Karpas-422 (cell line): ENCODE results near the gene RPS21. TPM values are rescaled to one million over a fixed set of nuclear protein-coding genes. Genes with fewer than 3 reads are reported as not detected.

Experiments used
- DNase-seq: peaks from one replicate; pipeline ENCODE4 v3.0.0-alpha.2; 2015
- H2AFZ ChIP-seq: fragments of 200-600 bp; sonication (generic); 2 replicates; pipeline ENCODE4 v1.6.1; 2014; ENCODE audit warnings: antibody characterized with exemption, low read length, mixed read lengths
- H3K27ac ChIP-seq: fragments of 200-600 bp; sonication (generic); 2 replicates; pipeline ENCODE4 v1.5.1; 2014; ENCODE audit warnings: mild to moderate bottlenecking, low read length, moderate library complexity
- H3K27me3 ChIP-seq: fragments of 200-600 bp; sonication (generic); 2 replicates; pipeline ENCODE4 v1.6.1; 2014; ENCODE audit warnings: low read length, mixed read lengths
- H3K36me3 ChIP-seq: fragments of 200-600 bp; sonication (generic); 2 replicates; pipeline ENCODE4 v1.6.1; 2014; ENCODE audit warnings: low read length, mixed read lengths; ENCODE audit not compliant: insufficient read depth
- H3K4me1 ChIP-seq: fragments of 200-600 bp; sonication (generic); 2 replicates; pipeline ENCODE4 v1.6.1; 2014; ENCODE audit warnings: mild to moderate bottlenecking, low read length, mixed read lengths
- H3K4me2 ChIP-seq: fragments of 200-600 bp; sonication (generic); 2 replicates; pipeline ENCODE4 v1.6.1; 2014; ENCODE audit warnings: low read length, low read depth, mild to moderate bottlenecking; ENCODE audit not compliant: poor library complexity, severe bottlenecking
- H3K4me3 ChIP-seq: fragments of 200-600 bp; sonication (generic); 2 replicates; pipeline ENCODE4 v1.5.1; 2014; ENCODE audit warnings: mild to moderate bottlenecking, antibody characterized with exemption, low read length, mixed read lengths
- H3K79me2 ChIP-seq: fragments of 200-600 bp; sonication (generic); 2 replicates; pipeline ENCODE4 v1.6.1; 2014; ENCODE audit warnings: mild to moderate bottlenecking, low read length, mixed read lengths
- H3K9ac ChIP-seq: fragments of 200-600 bp; sonication (generic); 2 replicates; pipeline ENCODE4 v1.6.0; 2014; ENCODE audit warnings: low read length
- H3K9me2 ChIP-seq: fragments of 200-600 bp; sonication (generic), shearing (Covaris generic); replicated peaks from 2 replicates; pipeline ENCODE4 v1.6.0; 2014; ENCODE audit warnings: mild to moderate bottlenecking, low read length, moderate library complexity; ENCODE audit not compliant: insufficient read depth
- H3K9me3 ChIP-seq: fragments of 300-700, 200-600 bp; sonication (generic); 2 replicates; pipeline ENCODE4 v1.6.1; 2014; ENCODE audit warnings: low read length, mixed read lengths
- H4K20me1 ChIP-seq: fragments of 200-600 bp; sonication (generic); 2 replicates; pipeline ENCODE4 v1.6.1; 2014; ENCODE audit warnings: mild to moderate bottlenecking, antibody characterized with exemption, low read length, low read depth; ENCODE audit not compliant: insufficient read depth
- total RNA-seq: library from RNA; depleted of rRNA; stranded (reverse); fragments of >200 nt; shearing (Covaris generic); gene quantifications from 2 replicates; pipeline ENCODE4 v1.2.3, GENCODE V29; 2014; ENCODE audit warnings: low replicate concordance

RPS21 gene
- total RNA-seq, 1 experiment from 2014 or later, result 2,619 TPM

- peaks cover 23% of the 10 kb centered on the region for H3K79me2 ChIP-seq
- no peak overlapping the region for H3K27ac ChIP-seq
- no peaks in the 10 kb centered on the region for H3K9me3 ChIP-seq
- peak overlapping the region; percentile 83 for H3K4me2 ChIP-seq
- H3K9ac ChIP-seq, result peak overlapping the region; percentile 93
- H3K4me1 ChIP-seq, result peaks cover 29% of the 10 kb centered on the region
- H3K36me3 ChIP-seq, result no peaks in the 10 kb centered on the region
- no peaks in the 10 kb centered on the region for H3K9me2 ChIP-seq
- DNase-seq, result no peak
- H2AFZ ChIP-seq, result no peak overlapping the region
- H3K4me3 ChIP-seq, result peak overlapping the region; percentile 99
- H4K20me1 ChIP-seq, result peaks cover 10% of the 10 kb centered on the region; the same call in 1 of the 2 replicates
- no peaks in the 10 kb centered on the region for H3K27me3 ChIP-seq
Measured at GRCh38 chr20:62406635-62407176, 19.8 kb downstream of the RPS21 start.

GRCh38 chr20:62407221-62407992, 20.5 kb downstream of the RPS21 start, which contains the start of gene CABLES2:
CABLES2 (minus strand) TSS chr20:62407285; CDS start chr20:62407276, 9 bp downstream.
- no peaks in the 10 kb centered on the region for H3K9me3 ChIP-seq
- peak within 1 kb of the TSS; percentile 99 for H3K4me3 ChIP-seq
- H3K4me1 ChIP-seq, result peaks cover 29% of the 10 kb centered on the region
- peak within 1 kb of the TSS; percentile 47; the same call in 1 of the 2 replicates for H2AFZ ChIP-seq
- peak within 1 kb of the TSS; percentile 83 for H3K4me2 ChIP-seq
- H3K27me3 ChIP-seq, result no peaks in the 10 kb centered on the region
- peaks cover 23% of the 10 kb centered on the region for H3K79me2 ChIP-seq
- H4K20me1 ChIP-seq, result peaks cover 10% of the 10 kb centered on the region; the same call in 1 of the 2 replicates
- peak within 1 kb of the TSS; percentile 93 for H3K9ac ChIP-seq
- H3K9me2 ChIP-seq, result no peaks in the 10 kb centered on the region
- H3K27ac ChIP-seq, result no peak within 1 kb of the TSS
- H3K36me3 ChIP-seq, result no peaks in the 10 kb centered on the region
- DNase-seq, result peak; percentile 97

- no peak for DNase-seq
- Histone ChIP-seq H3K27ac (no peak overlapping the region), H2AFZ (no peak overlapping the region), H4K20me1 (peaks cover 10% of the 10 kb centered on the region; the same call in 1 of the 2 replicates), H3K9me3 (no peaks in the 10 kb centered on the region), H3K36me3 (no peaks in the 10 kb centered on the region), H3K9ac (peak overlapping the region; percentile 74; the same call in 1 of the 2 replicates), H3K4me1 (peaks cover 29% of the 10 kb centered on the region), H3K9me2 (no peaks in the 10 kb centered on the region), H3K79me2 (peaks cover 23% of the 10 kb centered on the region), H3K27me3 (no peaks in the 10 kb centered on the region), H3K4me2 (peak overlapping the region; percentile 75), H3K4me3 (no peak overlapping the region; the same call in 1 of the 2 replicates)
Measured at GRCh38 chr20:62408055-62408454, 21.2 kb downstream of the RPS21 start.

- Histone ChIP-seq H3K4me3 (no peak overlapping the region), H3K9me3 (no peaks in the 10 kb centered on the region), H3K27me3 (no peaks in the 10 kb centered on the region), H3K79me2 (peaks cover 23% of the 10 kb centered on the region), H2AFZ (no peak overlapping the region), H3K4me2 (no peak overlapping the region), H3K9me2 (no peaks in the 10 kb centered on the region), H4K20me1 (peaks cover 10% of the 10 kb centered on the region; the same call in 1 of the 2 replicates), H3K27ac (no peak overlapping the region), H3K4me1 (peaks cover 29% of the 10 kb centered on the region), H3K36me3 (no peaks in the 10 kb centered on the region), H3K9ac (no peak overlapping the region)
- no peak for DNase-seq
Measured at GRCh38 chr20:62408640-62409039, 21.7 kb downstream of the RPS21 start.

- H3K9ac ChIP-seq, result no peak overlapping the region
- no peak overlapping the region for H3K4me2 ChIP-seq
- DNase-seq, result no peak
Measured at GRCh38 chr20:62409086-62409853, 22.4 kb downstream of the RPS21 start.

GRCh38 chr20:62409931-62410745, 23.2 kb downstream of the RPS21 start:
- Histone ChIP-seq H3K27me3 (no peaks in the 10 kb centered on the region), H2AFZ (no peak overlapping the region), H3K9ac (no peak overlapping the region), H3K27ac (no peak overlapping the region), H3K4me3 (no peak overlapping the region), H3K9me3 (no peaks in the 10 kb centered on the region), H3K9me2 (no peaks in the 10 kb centered on the region), H4K20me1 (peaks cover 10% of the 10 kb centered on the region; the same call in 1 of the 2 replicates), H3K36me3 (no peaks in the 10 kb centered on the region), H3K4me1 (peaks cover 29% of the 10 kb centered on the region), H3K4me2 (peak overlapping the region; percentile 11), H3K79me2 (peaks cover 16% of the 10 kb centered on the region)
- peak; percentile 71 for DNase-seq

More at GRCh38 chr20:62409086-62409853, 22.4 kb downstream of the RPS21 start:
- H3K27me3 ChIP-seq, result no peaks in the 10 kb centered on the region
- no peaks in the 10 kb centered on the region for H3K9me2 ChIP-seq
- H3K27ac ChIP-seq, result no peak overlapping the region
- no peaks in the 10 kb centered on the region for H3K9me3 ChIP-seq
- no peak overlapping the region for H3K4me3 ChIP-seq
- peaks cover 10% of the 10 kb centered on the region; the same call in 1 of the 2 replicates for H4K20me1 ChIP-seq
- H3K79me2 ChIP-seq, result peaks cover 17% of the 10 kb centered on the region
- H3K4me1 ChIP-seq, result peaks cover 29% of the 10 kb centered on the region
- no peak overlapping the region for H2AFZ ChIP-seq
- no peaks in the 10 kb centered on the region for H3K36me3 ChIP-seq

- Histone ChIP-seq H3K4me2 (no peak overlapping the region), H3K4me3 (no peak overlapping the region)
- DNase-seq, result no peak
Measured at GRCh38 chr20:62410746-62411478, 24.0 kb downstream of the RPS21 start.

More at GRCh38 chr20:62410746-62411478, 24.0 kb downstream of the RPS21 start:
- Histone ChIP-seq H4K20me1 (peaks cover 10% of the 10 kb centered on the region; the same call in 1 of the 2 replicates), H3K9me3 (no peaks in the 10 kb centered on the region), H3K9ac (no peak overlapping the region), H3K79me2 (peaks cover 9% of the 10 kb centered on the region), H3K4me1 (peaks cover 23% of the 10 kb centered on the region), H3K36me3 (no peaks in the 10 kb centered on the region), H3K9me2 (no peaks in the 10 kb centered on the region), H2AFZ (no peak overlapping the region), H3K27ac (no peak overlapping the region), H3K27me3 (no peaks in the 10 kb centered on the region)
